Activated CD4-positive, alpha-beta T cell treated with anti-CD3 and anti-CD28 coated beads for 24 hours (primary cell): ENCODE data around the gene VSTM2B.

Source experiments
- DNase-seq, 2 donors: peaks; one replicate each; pipeline ENCODE4 v3.0.0-alpha.2; 2020; ENCODE audit warnings: low read depth in 2 of 2

VSTM2B gene

GRCh38 chr19:29566496-29567054 lies 40.8 kb downstream of the VSTM2B start:
- no peak for DNase-seq

- DNase-seq, result no peak
Measured at GRCh38 chr19:29567366-29567915, 41.6 kb downstream of the VSTM2B start.

- no peak for DNase-seq
Measured at GRCh38 chr19:29568036-29569025, 42.5 kb downstream of the VSTM2B start.

- DNase-seq, result no peak
Measured at GRCh38 chr19:29569038-29569911, 43.5 kb downstream of the VSTM2B start.

DNA sequence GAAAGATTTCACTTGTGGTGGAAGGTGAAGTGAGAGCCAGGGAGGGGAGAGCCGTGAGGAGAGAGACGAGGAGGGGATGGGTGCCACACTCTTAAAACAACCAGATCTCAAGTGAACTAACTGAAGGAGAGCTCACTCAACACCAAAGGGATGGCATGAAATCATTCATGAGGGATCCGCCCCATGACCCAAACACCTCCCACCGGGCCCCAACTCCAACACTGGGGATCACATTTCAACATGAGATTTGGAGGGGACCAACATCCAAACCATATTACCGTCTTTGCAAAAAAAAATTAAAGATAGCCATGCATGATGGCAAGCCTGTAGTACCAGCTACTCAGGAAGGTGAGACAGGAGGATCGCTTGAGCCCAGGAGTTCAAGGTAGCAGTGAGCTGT lies 45.4 kb downstream of the VSTM2B start:
- DNase-seq, result no peak

- DNase-seq, result no peak
Measured at GRCh38 chr19:29573486-29573885, 47.7 kb downstream of the VSTM2B start.

- no peak for DNase-seq
Measured at GRCh38 chr19:29574510-29574909, 48.7 kb downstream of the VSTM2B start.

- DNase-seq, result no peak
Measured at GRCh38 chr19:29576046-29576606, 50.3 kb downstream of the VSTM2B start.

- DNase-seq, result peak in 1 of 2 donors; percentile 21
Measured at GRCh38 chr19:29576761-29577648, 51.2 kb downstream of the VSTM2B start.

- no peak for DNase-seq
Measured at GRCh38 chr19:29577649-29577963, 51.8 kb downstream of the VSTM2B start.

DNA sequence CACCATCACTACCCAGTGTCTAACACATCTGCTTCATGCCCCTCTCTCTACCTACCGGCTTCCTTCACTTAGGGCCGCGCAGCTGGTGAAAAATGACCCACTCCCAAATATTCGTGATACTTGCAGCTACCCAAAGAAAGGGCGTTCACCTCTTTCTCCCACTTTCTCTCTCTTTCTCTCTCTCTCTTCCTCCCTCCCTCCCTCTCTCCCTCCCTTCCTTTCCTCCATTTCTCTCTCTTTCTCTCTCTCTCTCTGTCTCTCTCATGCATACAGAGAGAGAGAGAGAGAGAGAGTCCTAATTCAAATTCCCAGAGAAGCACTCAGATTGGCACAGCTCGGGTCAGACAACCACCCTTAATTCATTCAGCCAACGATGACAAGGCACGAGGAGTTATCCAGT lies 52.6 kb downstream of the VSTM2B start:
- no peak for DNase-seq

GRCh38 chr19:29579308-29579910 lies 53.6 kb downstream of the VSTM2B start:
- DNase-seq, result no peak

- DNase-seq, result no peak
Measured at GRCh38 chr19:29581398-29581797, 55.6 kb downstream of the VSTM2B start.

DNA sequence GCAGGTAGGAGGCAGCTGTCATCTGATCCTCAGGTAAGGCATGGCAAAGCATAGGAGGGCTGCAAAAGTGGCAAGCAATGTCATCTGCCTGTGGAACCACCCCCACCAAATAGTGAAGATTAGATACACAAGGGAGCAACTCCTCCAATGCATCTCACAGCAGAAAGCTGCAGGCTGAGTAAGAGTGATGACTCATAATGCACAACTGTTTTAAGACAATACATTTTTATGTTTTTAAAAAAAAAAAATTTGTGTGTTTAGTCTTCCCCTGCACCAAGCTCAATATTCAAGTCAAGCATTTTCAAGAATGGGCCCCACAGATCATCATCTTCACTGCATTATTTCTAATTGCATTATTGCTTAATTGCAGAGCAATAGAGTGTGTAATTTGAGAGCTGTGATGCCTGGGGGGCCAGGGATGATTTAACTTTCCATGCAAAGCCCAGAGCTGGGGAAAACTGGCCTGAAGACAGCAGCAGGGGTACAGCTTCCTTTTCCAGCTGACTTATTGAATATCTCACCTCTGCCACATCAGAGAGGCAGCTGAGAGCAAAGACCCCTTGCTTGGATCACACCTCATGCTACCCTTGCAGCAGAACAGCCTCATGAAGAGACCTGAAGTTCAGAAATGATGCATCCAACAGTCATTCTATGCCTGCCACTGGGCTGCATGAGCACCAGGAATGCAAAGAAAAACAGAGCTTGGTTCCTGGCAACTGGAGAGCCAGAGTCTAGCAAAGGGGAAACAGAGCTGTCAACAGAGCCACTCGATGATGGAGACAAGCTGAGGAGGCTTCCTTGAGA lies 57.6 kb downstream of the VSTM2B start:
- DNase-seq, result no peak

GRCh38 chr19:29586401-29586800 lies 60.6 kb downstream of the VSTM2B start:
- DNase-seq, result no peak

- DNase-seq, result no peak
Measured at GRCh38 chr19:29587059-29587458, 61.3 kb downstream of the VSTM2B start.

DNA sequence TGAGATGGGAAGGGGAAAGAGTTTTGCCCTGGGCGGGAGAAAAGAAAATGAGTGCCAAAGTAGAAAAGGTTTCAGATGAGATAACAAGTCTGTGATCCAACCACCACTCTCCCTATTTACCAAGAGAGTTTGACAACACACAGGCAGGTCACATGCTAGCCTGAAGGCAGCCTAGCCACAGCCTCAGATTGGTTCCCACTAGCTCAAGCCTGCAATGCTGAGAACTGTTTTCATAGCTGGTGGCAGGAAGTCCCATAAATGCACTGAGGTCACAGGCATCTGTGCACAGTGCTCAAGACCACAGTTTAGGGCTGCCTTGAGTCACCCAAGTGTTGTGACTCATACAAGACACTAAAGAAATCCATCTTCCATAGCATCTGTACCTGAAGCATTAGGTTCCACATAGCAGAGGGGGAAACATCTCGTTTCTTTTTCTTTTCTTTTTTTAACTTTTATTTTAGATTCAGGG lies 61.8 kb downstream of the VSTM2B start:
- peak in 1 of 2 donors; percentile 37 for DNase-seq

GRCh38 chr19:29588095-29588494 lies 62.3 kb downstream of the VSTM2B start:
- no peak for DNase-seq

- DNase-seq, result no peak
Measured at GRCh38 chr19:29590278-29590677, 64.5 kb downstream of the VSTM2B start.
